Ascending aorta (tissue), 2 donors: Measurements from ENCODE around the gene ARID4B. TPM values are rescaled to one million over a fixed set of nuclear protein-coding genes. Genes with fewer than 3 reads are reported as not detected.

Experiments used
- DNase-seq, 2 donors: peaks; one replicate each; pipeline ENCODE4 v3.0.0-alpha.2; 2019; ENCODE audit warnings: low spot score in 2 of 2
- H3K27ac ChIP-seq, 2 donors: fragments of 200-600 bp; sonication (generic); one replicate each; pipeline ENCODE4 v1.5.1; 2016 to 2017; ENCODE audit warnings: mild to moderate bottlenecking in 1 of 2
- H3K27me3 ChIP-seq: fragments of 200-600 bp; sonication (generic); one replicate; pipeline ENCODE4 v1.5.1; 2017
- H3K36me3 ChIP-seq, 2 donors: fragments of 200-600 bp; sonication (generic); one replicate each; pipeline ENCODE4 v1.5.1; 2016
- H3K4me1 ChIP-seq, 2 donors: fragments of 200-600 bp; sonication (generic); one replicate each; pipeline ENCODE4 v1.5.1; 2016 to 2017; ENCODE audit warnings: mild to moderate bottlenecking in 1 of 2
- H3K4me3 ChIP-seq, 2 donors: fragments of 200-600 bp; sonication (generic); one replicate each; pipeline ENCODE4 v1.5.1; 2016 to 2017; ENCODE audit warnings: mild to moderate bottlenecking in 1 of 2
- H3K9me3 ChIP-seq, 2 donors: fragments of 200-600 bp; sonication (generic); one replicate each; pipeline ENCODE4 v1.5.1; 2016
- CTCF ChIP-seq, 3 experiments: fragments of 200-600 bp in 2 of 3; fragments of 450-650 bp in 1 of 3; sonication (generic) in 2 of 3; IDR thresholded peaks; one replicate each; pipeline ENCODE4 v1.5.1; 2016 to 2019; ENCODE audit warnings: antibody characterized with exemption in 3 of 3, mild to moderate bottlenecking in 1 of 3, moderate library complexity in 1 of 3
- intact Hi-C: fragments of 100-400 bp; cut with DNase I; formaldehyde crosslinking; loops from one replicate; pipeline ENCODE4 v1.15.1; 2023
- total RNA-seq: library from RNA; depleted of rRNA; stranded (reverse); fragments of >200 nt; gene quantifications from one replicate; pipeline ENCODE4 v1.1.0, GENCODE V29; 2016

The ARID4B gene
- total RNA-seq, 1 donor from 2014 or later, result 22.5 TPM

DNA sequence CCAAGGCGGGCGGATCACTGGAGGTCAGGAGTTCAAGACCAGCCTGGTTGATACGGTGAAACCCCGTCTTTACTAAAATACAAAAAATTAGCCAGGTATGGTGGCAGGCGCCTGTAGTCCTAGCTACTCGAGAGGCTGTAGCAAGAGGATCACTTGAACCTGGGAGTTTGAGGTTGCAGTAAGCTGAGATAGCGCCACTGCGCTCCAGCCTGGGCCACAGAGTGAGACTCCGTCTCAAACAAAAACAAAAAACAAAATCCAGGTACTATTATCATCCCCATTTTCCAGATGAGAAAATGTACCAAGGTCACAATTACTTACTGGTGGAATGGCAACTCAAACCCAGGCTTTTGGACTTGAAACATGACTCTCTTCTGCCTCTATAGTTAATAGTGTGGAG lies 203.9 kb downstream of the ARID4B start:
- Histone ChIP-seq H3K4me1 (peaks cover 0 to 4% of the 10 kb centered on the region in 2 donors), H3K27ac (no peak overlapping the region), H3K4me3 (no peak overlapping the region), H3K36me3 (peaks cover 13 to 27% of the 10 kb centered on the region in 2 donors), H3K27me3 (no peaks in the 10 kb centered on the region), H3K9me3 (no peaks in the 10 kb centered on the region)
- intact Hi-C loops, result no loop called here
- TF ChIP-seq CTCF (IDR thresholded peaks at IDR 0.05), result no peak
- no peak for DNase-seq

DNA sequence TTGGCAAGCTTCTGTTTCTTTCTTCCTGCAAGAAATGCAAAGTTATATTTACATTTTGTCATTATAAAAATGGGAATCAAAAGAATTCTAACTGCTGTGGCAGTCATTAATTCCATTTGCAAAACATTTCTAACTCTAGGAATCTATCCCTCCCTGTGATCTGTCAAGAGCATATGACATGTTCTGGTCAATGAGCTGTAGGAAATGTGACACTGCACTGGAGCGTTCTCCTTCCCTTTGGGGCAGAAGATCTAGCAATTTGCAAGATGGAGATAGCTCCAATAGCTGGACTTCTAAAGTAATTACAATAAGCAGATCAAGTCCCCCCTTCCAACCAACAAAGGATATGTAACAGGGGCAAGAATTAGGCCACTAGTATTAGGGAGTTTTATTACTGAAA lies 205.6 kb downstream of the ARID4B start:
- no peak for TF ChIP-seq CTCF (IDR thresholded peaks at IDR 0.05)
- Histone ChIP-seq H3K27me3 (no peaks in the 10 kb centered on the region), H3K27ac (no peak overlapping the region), H3K4me1 (peaks cover 0 to 4% of the 10 kb centered on the region in 2 donors), H3K36me3 (peaks cover 30 to 45% of the 10 kb centered on the region in 2 donors), H3K4me3 (no peak overlapping the region), H3K9me3 (no peaks in the 10 kb centered on the region)
- DNase-seq, result no peak
- intact Hi-C loops, result no loop called here

Other genes starting within 250 kb of the ARID4B start
- gene TOMM20, start 199.3 kb downstream of the ARID4B start, total RNA-seq, result 25.3 TPM
- gene RBM34, start 166.9 kb downstream of the ARID4B start, total RNA-seq, result 53.6 TPM
- gene GGPS1, start 391 bp upstream of the ARID4B start, total RNA-seq, result 7.2 TPM
- 67.8 TPM for gene TBCE, start 39.2 kb upstream of the ARID4B start, total RNA-seq
- 54.2 TPM for gene B3GALNT2, start 176.3 kb upstream of the ARID4B start, total RNA-seq